HG02884 (cell line): ENCODE results near the gene YWHAG.
"Not testable (repeated sequence)": the region's sequence is repeated elsewhere in the genome, so short reads cannot be mapped to it uniquely, and the experiment has no call there.

Source experiments
- ATAC-seq: cut with Tn5 transposase; IDR thresholded peaks from one replicate; pipeline ENCODE4 v1.9.1; 2021; ENCODE audit warnings: mild to moderate bottlenecking, moderate library complexity; ENCODE audit not compliant: unreplicated experiment

Gene YWHAG

DNA sequence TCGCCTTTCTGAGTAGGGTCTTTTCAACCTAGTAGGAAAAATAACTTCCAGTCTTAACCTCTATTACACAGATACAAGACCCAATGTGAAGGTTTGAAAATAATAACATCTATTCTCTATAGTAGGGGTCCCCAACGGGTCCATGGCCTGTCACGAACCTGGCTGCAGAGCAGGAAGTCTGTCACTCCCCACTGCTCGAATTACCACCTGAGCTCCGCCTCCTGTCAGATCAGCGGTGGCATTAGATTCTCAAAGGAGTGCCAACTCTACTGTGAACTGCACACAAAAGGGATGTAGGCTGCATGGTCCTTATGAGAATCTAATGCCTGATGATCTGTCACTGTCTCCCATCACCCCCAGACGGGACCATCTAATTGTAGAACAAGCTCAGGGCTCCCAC, 7.4 kb downstream of the YWHAG start:
- ATAC-seq: no peak

DNA sequence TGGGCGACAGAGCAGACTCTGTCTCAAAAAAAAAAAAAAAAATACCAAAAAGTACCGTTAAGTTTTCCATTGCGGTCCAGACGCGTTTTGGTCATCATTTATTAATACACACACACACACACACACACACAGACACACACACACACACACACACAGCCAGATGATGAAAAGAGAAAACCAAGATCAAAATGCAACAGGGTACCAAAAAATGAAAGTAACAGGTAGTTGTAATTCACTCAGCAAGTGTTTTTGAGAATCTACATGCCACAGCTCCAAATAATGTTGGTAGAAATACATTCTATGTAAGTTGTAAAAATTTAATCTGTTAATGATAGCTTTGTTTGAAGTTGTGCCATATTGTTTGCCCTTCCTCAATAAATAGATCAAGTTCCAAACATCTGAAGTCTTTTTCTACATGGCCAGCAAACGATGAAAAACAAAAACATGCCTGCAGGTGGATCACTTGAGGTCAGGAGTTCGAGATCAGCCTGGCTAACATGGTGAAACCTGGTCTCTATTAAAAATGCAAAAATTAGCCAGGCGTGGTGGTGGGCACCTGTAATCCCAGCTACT, 9.4 kb downstream of the YWHAG start:
- ATAC-seq: no peak

DNA sequence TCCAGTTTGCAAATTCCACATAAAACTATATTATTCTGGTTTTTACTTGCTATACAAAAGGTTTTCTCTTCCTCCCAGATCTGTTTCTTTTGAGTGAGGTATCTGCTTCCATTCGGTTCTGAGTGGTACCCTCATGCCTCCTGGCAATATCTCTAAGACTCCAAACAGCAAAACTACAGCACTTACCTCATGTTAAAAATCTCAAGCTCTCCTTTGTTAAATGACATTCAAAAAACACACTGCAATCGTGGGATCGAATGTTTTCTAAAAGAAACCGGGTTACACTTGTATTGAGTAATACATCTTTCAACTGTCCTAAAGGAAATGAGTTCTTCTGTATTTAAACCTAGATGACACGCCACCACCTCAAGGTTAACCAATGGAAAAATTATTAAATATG, 11.1 kb downstream of the YWHAG start:
- no peak for ATAC-seq

DNA sequence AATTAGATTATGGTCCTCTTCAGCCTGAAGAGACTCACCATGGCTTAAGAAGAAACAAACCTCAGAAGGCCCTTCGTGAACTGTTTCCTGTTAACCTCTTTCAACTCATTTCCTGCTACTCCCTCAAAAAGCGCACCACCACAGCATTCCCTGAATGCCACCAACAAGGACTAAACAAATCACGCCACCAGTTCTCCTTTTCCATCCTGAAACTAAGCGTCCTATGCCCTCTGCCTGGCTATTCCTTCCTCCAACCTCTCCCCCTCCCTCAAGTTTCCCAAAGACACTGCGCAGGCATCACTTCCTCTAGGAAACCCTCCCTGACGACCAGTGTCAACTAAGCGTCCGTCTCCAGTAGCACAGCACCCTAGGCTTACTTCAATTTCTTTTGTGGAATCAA, 12.0 kb downstream of the YWHAG start:
- ATAC-seq: no peak

DNA sequence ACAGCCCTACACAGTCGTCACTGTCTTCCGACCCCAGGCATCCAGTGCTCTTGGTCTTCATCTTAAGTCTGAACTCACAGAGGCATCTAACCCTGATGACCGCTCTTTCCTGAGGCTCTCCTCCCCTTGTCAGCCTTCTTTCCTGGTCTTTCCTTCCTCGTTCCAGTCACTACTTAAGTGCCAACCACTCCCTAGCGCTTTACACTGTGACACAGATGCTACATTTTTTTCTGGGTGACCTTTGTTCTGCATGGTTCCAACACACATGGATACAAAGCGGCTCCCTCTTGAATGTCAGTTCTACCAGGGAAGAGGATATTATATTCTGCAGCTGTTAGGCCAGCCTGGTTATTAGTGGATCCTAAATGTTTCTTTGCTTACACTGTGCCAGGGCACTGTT, 12.7 kb downstream of the YWHAG start:
- no peak for ATAC-seq

DNA sequence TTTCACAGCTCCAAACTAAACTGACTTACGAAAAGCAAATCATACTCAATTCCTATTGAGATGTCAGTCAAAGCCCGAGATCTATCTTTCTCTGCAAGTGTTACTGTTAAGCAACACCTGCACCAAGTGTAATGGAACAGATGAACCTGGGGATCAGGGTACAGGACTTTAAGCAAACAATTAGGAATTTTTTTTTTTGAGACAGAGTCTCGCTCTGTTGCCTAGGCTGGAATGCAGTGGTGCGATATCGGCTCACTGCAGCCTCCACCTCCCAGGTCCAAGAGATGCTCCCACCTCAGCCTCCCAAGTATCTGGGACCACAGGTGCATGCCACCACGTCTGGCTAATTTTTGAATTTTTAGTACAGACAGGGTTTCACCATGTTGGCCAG, 14.9 kb downstream of the YWHAG start:
- no peak for ATAC-seq

DNA sequence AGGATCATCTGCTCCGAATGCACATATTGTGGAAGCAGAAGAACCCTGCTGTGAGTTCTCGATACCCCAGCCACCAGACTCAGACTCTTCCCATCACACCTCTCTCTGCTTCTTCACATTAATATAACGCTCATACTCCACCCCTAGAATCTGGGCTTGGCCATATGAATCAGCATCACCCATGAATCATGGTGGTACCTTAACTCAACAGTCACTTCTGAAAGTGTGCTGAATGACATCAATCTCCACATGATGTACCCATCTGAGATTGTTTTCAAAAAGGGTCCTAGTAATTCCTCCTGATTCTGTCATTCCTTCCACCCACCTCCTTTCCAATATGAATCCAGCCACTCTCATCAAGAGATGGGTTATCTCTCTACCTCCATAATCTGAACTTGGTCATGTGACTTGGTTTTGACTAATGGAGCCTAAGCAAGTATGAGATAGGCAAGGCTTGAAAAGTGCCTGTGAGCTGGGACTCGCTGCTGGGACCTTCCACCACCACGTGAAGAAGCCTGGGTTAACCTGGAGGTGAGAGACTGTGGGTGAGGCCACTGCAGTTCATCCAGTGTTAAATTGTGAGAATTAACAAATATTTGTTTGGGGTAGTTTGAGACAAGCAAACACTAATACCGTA, 15.4 kb downstream of the YWHAG start:
- ATAC-seq: no peak

DNA sequence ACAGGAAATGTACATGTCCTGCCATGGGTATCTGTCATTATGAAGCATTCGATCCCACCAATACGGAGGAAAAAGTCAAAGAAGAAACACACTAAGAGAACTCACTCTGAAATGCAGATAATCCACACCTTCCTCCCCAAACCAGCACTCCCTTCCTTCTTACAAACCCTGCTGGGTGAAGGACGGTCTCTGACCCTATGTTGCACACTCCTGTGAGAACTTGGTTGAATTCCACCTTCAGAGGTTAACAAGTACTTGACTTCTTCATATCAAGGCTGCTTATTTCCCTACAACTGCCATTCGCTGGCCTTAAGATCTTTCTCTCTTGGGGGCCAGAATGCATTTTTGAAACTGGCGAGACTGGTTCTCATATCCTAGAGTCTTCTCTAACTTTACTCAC, 16.6 kb downstream of the YWHAG start:
- ATAC-seq: no peak

DNA sequence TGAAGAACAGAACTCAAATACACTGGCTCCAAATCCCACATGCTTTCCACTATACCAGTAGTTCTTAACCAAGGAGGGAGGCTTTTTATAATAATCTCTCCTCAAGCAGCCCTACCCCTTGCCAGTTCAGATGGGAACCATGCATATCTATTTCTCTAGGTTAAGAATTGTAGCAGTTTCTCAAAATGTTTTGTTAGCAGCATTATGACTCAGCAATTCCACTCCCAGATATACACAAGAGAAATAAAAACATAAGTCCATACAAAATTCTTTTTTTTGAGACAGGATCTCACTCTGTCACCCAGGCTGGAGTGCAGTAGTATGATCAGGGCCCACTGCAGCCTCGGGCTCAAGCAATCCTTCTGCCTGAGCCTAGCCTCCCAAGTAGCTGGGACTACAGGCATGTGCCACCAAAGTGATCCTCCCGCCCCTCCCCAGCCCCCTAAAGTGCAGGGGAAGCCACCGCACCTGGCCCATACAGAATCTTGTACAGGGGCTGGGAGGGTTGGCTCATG, 18.1 kb downstream of the YWHAG start:
- no peak for ATAC-seq

DNA sequence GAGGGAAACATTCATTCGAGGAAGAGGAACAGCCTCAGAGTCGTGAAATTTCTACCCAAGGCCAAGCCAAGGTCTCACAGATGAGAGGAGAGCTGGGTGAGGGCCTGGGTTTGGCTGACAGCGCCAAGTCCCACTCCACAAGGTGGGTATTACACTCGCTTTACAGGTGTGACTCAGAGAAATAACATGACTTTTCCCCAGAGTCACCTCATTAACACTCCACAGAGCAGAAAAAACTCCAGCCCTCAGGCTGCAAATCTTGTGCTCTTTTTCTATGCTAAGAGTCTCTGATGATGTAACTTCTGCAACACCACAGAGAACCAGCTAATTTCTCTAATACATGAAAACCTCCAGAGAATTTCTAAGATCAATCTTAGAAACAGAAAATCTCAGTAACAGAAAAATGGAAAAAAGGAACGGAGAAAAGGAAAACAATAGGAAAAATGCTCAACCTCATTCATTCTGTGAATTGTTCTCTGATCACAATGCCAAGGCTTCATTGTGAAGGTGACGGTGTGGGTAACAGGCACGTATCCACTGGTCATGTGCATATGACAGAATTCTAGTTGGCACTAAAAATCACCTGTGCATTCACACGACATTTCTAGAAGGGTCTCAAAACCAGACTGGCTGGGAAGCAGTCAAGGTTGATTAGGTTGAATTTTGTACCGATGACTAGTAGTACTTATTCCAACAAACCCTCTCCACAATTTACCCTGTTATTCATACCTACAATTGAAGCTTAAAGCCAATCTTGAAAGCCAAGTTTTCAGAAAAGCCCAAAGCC, 20.3 kb downstream of the YWHAG start:
- ATAC-seq: no peak

DNA sequence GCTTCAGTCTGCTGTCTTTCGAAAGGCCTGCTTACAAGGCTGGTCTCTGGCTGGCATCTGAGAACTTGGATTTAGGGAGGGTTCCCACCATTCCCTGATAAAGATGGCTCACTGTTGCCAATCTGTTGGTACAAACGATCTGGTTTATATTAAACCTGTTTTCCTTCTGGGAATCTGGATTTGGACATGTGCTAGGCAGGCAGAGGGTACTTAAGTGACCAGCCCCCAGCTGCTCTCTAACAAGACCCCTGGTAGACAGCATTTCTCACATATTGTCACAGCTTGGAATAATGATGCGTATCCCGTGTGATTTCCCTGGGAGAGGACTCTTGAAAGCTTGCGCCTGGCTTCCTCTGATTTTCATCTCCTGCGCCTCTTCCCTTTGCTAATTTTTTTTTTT, 21.6 kb downstream of the YWHAG start:
- no peak for ATAC-seq

DNA sequence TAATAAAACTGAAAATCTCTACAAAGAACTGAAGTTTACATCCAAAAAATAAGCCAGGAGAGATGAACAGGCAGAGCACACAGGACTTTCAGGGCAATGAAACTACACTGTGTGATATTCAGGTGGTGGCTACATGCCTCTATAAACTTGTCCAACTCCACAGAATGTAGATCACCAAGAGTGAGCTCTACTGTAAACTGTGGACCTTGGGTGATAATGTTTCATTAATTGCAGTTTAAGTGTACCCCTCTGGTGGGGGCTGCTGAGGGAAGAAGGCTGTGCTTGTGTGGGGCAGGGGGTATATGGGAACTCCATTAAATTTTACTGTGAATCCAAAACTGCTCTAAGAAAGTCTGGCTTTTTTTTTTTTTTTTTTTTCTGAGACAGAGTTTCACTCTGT, 22.7 kb downstream of the YWHAG start:
- no peak for ATAC-seq

DNA sequence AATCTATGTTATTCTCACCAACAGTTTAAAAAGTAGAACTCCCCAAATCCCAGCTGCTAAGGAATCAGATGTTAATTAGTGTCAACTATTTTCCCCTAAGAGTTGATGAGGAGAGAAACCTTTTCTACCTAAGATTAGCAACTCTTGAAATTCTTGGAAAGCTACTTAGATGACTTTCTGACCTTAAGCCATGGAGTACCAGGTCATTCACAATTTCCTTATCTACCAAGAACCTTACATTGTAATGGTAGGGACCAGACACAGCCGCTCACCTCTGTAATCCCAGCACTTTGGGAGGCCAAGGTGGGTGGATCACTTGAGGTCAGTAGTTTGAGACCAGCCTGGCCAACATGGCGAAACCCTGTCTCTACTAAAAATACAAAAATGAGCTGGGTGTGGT, 23.4 kb downstream of the YWHAG start:
- not testable (repeated sequence) for ATAC-seq

DNA sequence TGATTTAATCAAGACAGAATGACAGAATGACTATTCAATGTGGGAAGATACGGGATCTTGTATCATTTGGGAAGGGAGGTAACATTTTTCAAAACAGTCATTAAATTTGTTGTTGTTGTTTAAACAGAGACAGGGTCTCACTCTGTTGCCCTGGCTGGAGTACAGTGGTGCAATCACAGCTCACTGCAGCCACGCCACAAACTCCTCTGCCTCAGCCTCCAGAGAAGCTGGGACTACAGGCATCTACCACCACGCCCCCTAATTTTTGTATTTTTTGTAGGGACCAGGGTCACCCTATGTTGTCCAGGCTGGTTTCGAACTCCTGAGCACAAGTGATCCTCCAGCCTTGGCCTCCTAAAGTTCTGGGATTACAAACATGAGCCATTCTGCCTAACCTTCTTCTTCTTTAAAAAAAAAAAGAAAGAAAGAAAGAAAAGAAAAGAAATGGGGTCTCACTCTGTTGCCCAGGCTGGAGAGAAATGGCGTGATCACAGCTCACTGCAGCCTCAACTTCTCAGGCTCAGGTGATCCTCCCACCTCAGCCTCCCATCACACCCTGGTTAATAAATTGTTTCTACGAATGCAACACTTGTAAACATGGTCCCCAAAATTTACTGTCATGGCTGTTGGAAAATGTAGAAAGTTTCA, 24.3 kb downstream of the YWHAG start:
- ATAC-seq: no peak

DNA sequence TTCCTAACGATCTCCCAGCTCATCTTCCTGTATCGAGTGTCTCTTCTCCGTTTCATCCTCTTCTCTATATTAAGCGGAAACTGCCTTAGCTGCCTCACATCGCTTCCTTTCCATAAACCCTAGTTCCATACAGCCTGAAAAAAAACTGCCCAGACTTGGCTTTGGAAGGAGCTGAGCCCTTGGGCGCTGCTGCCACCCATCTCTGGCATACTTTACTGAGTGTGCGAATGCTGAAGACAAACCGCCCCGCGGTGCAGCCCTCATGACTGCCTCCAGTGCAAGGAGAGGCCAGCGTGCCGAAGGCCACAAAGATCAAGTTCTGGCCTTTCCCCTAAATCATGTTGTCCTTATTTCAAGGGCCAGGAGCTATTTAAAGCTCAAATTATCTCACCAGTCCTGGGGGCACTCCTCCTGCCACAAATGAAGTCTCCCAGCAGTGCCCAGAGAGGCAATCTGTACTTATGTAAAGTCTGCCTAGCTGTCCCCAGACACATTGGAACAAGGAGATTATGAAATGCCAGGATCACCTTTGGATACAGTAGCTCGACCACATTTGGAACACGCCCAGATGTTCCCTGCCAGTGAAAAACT, 25.2 kb downstream of the YWHAG start:
- no peak for ATAC-seq

DNA sequence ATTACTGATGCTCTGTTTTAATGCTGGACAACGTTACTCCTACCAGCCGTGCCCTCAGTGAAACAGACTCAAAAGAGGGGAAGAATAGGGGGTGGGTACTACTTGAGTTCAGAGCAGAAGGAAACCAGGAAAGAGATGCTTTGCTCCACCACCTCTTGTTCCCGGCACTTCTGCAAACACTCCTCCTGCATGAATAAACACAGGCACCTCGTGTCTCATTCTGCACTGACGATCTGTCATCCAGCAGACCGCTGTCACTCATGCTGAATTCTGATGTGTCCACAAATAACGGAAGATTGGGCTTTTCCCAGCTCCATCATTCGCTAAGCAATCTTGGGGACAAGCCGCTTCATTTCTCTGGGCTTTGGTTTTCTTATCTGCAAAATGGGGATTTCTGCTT, 26.7 kb downstream of the YWHAG start:
- no peak for ATAC-seq

DNA sequence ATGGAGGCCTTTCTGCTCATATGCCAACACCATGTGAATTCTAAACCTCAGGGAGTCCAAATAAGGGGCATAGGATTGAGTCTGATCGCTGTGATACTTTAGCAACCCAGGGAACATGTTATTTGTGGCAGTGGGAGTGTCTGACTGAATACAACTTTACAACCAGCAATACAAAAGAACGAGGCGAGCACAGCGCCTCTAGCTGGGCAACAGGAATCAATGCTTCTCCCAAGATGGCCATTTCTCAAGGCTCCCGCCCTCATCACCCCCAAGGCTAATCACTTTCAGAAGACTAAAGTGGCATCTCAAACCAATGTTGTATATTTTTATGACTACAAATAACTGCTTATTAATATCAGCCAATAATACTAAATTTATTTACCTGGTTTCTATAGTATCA, 28.1 kb downstream of the YWHAG start:
- no peak for ATAC-seq

DNA sequence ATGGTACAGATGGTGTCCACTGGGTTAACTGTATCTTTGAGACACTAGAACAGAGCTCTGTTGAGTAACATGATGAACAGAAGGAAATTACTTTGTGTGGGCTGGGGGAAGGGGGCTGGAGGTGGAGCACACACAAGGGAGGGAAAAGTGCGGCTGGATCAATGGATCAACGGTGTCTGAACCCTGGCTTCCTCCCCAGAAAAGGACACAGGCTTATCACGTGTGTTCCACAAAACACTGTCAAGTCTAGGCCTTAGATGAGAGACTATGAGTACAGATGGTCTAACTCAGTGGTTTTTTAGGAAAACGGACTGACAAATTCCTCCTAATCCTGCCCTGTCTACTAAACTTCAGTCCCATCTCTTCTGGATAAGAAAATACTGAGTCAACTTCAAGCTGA, 28.5 kb downstream of the YWHAG start:
- no peak for ATAC-seq

DNA sequence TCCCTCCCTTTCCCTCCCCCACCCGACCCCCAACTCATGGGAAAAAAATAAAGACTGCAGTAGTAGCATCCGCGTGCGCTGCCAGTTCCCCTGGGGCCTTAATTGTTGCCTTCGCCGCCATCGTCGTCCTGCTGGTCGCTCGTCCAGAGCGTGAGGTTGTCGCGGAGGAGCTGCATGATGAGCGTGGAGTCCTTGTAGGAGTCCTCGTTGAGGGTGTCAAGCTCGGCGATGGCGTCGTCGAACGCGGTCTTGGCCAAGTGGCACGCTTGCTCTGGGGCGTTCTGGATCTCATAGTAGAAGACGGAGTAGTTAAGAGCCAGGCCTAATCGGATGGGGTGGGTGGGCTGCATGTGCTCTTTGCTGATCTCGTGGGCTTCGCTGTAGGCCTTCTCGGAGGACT, 29.3 kb downstream of the YWHAG start:
- no peak for ATAC-seq

DNA sequence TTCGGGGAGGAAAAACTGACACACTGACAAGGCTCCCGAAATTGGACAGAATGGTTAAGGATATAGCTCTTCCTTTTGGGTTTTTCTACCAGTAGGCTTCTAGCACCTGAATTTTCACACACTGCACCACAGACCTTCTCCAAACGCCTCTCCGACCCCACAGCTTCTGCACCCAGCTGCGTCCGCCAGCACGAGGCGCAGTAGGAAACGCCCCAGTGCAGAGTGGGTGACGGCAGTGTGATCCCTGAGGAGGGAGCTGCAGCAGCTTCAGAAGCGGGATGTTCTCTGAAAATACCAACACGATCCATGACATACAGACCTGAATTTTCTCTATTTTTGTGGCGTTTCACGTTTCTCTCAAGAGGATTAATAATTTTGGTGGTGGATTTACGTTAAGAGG, 30.4 kb downstream of the YWHAG start:
- ATAC-seq: no peak

DNA sequence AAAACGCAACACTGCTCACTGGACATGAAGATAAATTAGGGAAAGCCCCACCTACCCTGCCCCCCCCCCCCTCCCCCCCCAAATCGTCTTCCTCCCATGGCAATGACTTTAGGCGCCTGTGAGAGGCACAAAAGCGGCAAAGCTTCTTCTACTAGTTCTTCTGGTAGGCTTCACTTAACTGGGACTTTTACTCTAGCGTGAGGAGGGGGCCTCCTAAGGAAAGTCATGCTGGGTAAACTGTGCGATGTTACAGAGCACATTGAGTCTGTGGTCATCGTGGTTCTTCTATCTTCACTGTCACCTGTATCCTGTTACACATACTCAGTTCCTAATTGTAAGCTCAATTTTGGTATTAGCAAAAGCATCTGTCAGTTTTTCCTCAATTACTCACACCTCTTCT, 31.2 kb downstream of the YWHAG start:
- no peak for ATAC-seq
